ENCODE results near the gene MPV17L2.

GRCh38 chr19:18185538-18185937 lies 7.5 kb upstream of the MPV17L2 start:
- TF ChIP-seq EZH2 (IDR thresholded peaks at IDR 0.05; ENCODE audit: borderline replicate concordance): no peak
- no peak for TF ChIP-seq CTCF (IDR thresholded peaks at IDR 0.05; ENCODE audit: poor library complexity)
- TF ChIP-seq EZH2phosphoT487 (IDR thresholded peaks at IDR 0.05; ENCODE audit: low read depth, severe bottlenecking, unreplicated experiment): no peak
